Adrenal gland (tissue), 5 donors: Measurements from ENCODE around the gene MXRA8.

ENCODE experiments used
- POLR2A ChIP-seq, 2 donors: fragments of 450-650 bp; IDR thresholded peaks; one replicate each; pipeline ENCODE4 v1.6.1; 2017; ENCODE audit warnings: antibody characterized with exemption in 2 of 2, mild to moderate bottlenecking in 2 of 2, moderate library complexity in 1 of 2
- TF ChIP-seq, protein P1 (sequence below), 6 experiments: fragments of 450-650 bp in 4 of 6; fragments of 200-600 bp in 2 of 6; sonication (generic) in 1 of 6; IDR thresholded peaks; 1 replicate in 5 of 6; 2 replicates in 1 of 6; pipeline versions ENCODE4 v1.5.1 to v1.8.0; 2016 to 2021; ENCODE audit warnings: antibody characterized with exemption in 6 of 6, mild to moderate bottlenecking in 2 of 6, moderate library complexity in 1 of 6
- donor health status: DM: no; HTN: no; CAD: no.

DNA sequence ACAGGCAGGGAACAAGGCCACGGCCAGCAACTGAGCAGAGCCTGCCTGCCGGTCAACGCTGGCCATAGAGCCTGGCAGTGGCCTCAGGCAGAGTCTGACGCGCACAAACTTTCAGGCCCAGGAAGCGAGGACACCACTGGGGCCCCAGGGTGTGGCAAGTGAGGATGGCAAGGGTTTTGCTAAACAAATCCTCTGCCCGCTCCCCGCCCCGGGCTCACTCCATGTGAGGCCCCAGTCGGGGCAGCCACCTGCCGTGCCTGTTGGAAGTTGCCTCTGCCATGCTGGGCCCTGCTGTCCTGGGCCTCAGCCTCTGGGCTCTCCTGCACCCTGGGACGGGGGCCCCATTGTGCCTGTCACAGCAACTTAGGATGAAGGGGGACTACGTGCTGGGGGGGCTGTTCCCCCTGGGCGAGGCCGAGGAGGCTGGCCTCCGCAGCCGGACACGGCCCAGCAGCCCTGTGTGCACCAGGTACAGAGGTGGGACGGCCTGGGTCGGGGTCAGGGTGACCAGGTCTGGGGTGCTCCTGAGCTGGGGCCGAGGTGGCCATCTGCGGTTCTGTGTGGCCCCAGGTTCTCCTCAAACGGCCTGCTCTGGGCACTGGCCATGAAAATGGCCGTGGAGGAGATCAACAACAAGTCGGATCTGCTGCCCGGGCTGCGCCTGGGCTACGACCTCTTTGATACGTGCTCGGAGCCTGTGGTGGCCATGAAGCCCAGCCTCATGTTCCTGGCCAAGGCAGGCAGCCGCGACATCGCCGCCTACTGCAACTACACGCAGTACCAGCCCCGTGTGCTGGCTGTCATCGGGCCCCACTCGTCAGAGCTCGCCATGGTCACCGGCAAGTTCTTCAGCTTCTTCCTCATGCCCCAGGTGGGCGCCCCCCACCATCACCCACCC, 27.0 kb downstream of the MXRA8 start, which contains the start of gene TAS1R3:
- TF ChIP-seq, protein P1, sequence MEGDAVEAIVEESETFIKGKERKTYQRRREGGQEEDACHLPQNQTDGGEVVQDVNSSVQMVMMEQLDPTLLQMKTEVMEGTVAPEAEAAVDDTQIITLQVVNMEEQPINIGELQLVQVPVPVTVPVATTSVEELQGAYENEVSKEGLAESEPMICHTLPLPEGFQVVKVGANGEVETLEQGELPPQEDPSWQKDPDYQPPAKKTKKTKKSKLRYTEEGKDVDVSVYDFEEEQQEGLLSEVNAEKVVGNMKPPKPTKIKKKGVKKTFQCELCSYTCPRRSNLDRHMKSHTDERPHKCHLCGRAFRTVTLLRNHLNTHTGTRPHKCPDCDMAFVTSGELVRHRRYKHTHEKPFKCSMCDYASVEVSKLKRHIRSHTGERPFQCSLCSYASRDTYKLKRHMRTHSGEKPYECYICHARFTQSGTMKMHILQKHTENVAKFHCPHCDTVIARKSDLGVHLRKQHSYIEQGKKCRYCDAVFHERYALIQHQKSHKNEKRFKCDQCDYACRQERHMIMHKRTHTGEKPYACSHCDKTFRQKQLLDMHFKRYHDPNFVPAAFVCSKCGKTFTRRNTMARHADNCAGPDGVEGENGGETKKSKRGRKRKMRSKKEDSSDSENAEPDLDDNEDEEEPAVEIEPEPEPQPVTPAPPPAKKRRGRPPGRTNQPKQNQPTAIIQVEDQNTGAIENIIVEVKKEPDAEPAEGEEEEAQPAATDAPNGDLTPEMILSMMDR (IDR thresholded peaks at IDR 0.05) = no peak
- TF ChIP-seq POLR2A (IDR thresholded peaks at IDR 0.05) = no peak
